Loucy (cell line): ENCODE results near the gene WNT3.

Source experiments
- H2AFZ ChIP-seq: fragments of 200-600 bp; sonication (generic); 2 replicates; pipeline ENCODE4 v1.6.0; 2016; ENCODE audit warnings: antibody characterized with exemption, mild to moderate bottlenecking, low read length, moderate library complexity
- H3F3A ChIP-seq: fragments of 200-600 bp; 2 replicates; pipeline ENCODE4 v1.6.0; 2016; ENCODE audit warnings: antibody characterized with exemption, low read depth, mild to moderate bottlenecking
- H3K27me3 ChIP-seq: fragments of 200-600 bp; sonication (generic); 2 replicates; pipeline ENCODE4 v1.6.1; 2014; ENCODE audit warnings: low read length, mild to moderate bottlenecking; ENCODE audit not compliant: insufficient read depth, poor library complexity, severe bottlenecking
- H3K36me3 ChIP-seq: fragments of 200-600 bp; sonication (generic); 2 replicates; pipeline ENCODE4 v1.6.1; 2016; ENCODE audit warnings: low read length; ENCODE audit not compliant: insufficient read depth
- H3K4me1 ChIP-seq: fragments of 200-600 bp; sonication (generic); 2 replicates; pipeline ENCODE4 v1.5.1; 2014; ENCODE audit warnings: low read length, mild to moderate bottlenecking; ENCODE audit not compliant: insufficient read depth, poor library complexity, severe bottlenecking
- H3K4me2 ChIP-seq: fragments of 200-600 bp; sonication (generic); 2 replicates; pipeline ENCODE4 v1.6.0; 2014; ENCODE audit warnings: antibody characterized with exemption, low read length, low read depth, mild to moderate bottlenecking; ENCODE audit not compliant: poor library complexity, severe bottlenecking
- H3K4me3 ChIP-seq: fragments of 200-600 bp; sonication (generic); 2 replicates; pipeline ENCODE4 v1.5.1; 2014; ENCODE audit warnings: low read length, mild to moderate bottlenecking, mixed read lengths; ENCODE audit not compliant: poor library complexity, severe bottlenecking
- H3K79me2 ChIP-seq: fragments of 200-600 bp; sonication (generic); 2 replicates; pipeline ENCODE4 v1.6.1; 2014; ENCODE audit warnings: low read length; ENCODE audit not compliant: insufficient read depth
- H3K9ac ChIP-seq: fragments of 200-600 bp; sonication (generic); 2 replicates; pipeline ENCODE4 v1.6.0; 2014; ENCODE audit warnings: mild to moderate bottlenecking, low read depth, low read length, moderate library complexity; ENCODE audit not compliant: poor library complexity, severe bottlenecking
- H3K9me2 ChIP-seq: fragments of 200-600 bp; sonication (generic); replicated peaks from 2 replicates; pipeline ENCODE4 v1.6.1; 2016; ENCODE audit warnings: low read depth, low read length, mixed read lengths
- H3K9me3 ChIP-seq: fragments of 200-600 bp; sonication (generic); 2 replicates; pipeline ENCODE4 v1.6.1; 2014; ENCODE audit warnings: mild to moderate bottlenecking, antibody characterized with exemption, low read length, low read depth; ENCODE audit not compliant: insufficient read depth
- H4K20me1 ChIP-seq: fragments of 200-600 bp; sonication (generic); 2 replicates; pipeline ENCODE4 v1.6.0; 2014; ENCODE audit warnings: antibody characterized with exemption, low read length, mild to moderate bottlenecking; ENCODE audit not compliant: insufficient read depth, poor library complexity, severe bottlenecking
- CTCF ChIP-seq: fragments of 200-600 bp; sonication (generic); conservative IDR thresholded peaks from 2 replicates; pipeline ENCODE4 v1.5.1; 2014; ENCODE audit warnings: mild to moderate bottlenecking, antibody characterized with exemption, low read length
- EZH2phosphoT487 ChIP-seq: fragments of 200-600 bp; IDR thresholded peaks from 2 replicates; pipeline ENCODE4 v1.6.1; 2018; ENCODE audit warnings: antibody characterized with exemption, mild to moderate bottlenecking, moderate library complexity, borderline replicate concordance

WNT3 gene

GRCh38 chr17:46796956-46797530 is 21.4 kb downstream of the WNT3 start:
- TF ChIP-seq CTCF = no peak
- no peak for TF ChIP-seq EZH2phosphoT487
- Histone ChIP-seq H3K9ac (no peak overlapping the region), H3K9me2 (no peaks in the 10 kb centered on the region), H3K79me2 (no peaks in the 10 kb centered on the region), H3K27me3 (no peaks in the 10 kb centered on the region), H3K4me1 (peaks cover 10% of the 10 kb centered on the region), H3K4me2 (no peak overlapping the region), H3K36me3 (no peaks in the 10 kb centered on the region), H3K4me3 (no peak overlapping the region), H4K20me1 (no peaks in the 10 kb centered on the region), H3K9me3 (no peaks in the 10 kb centered on the region), H3F3A (no peaks in the 10 kb centered on the region), H2AFZ (no peak overlapping the region)

- Histone ChIP-seq H3K9me2 (no peaks in the 10 kb centered on the region), H3K9me3 (no peaks in the 10 kb centered on the region), H3F3A (no peaks in the 10 kb centered on the region), H3K4me1 (peaks cover 10% of the 10 kb centered on the region), H3K4me3 (no peak overlapping the region), H3K79me2 (no peaks in the 10 kb centered on the region), H3K36me3 (no peaks in the 10 kb centered on the region), H3K27me3 (no peaks in the 10 kb centered on the region), H3K9ac (no peak overlapping the region), H4K20me1 (no peaks in the 10 kb centered on the region), H3K4me2 (no peak overlapping the region), H2AFZ (no peak overlapping the region)
- TF ChIP-seq CTCF = no peak
- TF ChIP-seq EZH2phosphoT487 = no peak
Measured at GRCh38 chr17:46796524-46796923, 22.0 kb downstream of the WNT3 start.

GRCh38 chr17:46796084-46796483 is 22.4 kb downstream of the WNT3 start:
- Histone ChIP-seq H3K79me2 (no peaks in the 10 kb centered on the region), H3K9ac (no peak overlapping the region), H3K9me3 (no peaks in the 10 kb centered on the region), H3K36me3 (no peaks in the 10 kb centered on the region), H3K9me2 (no peaks in the 10 kb centered on the region), H3K4me2 (no peak overlapping the region), H2AFZ (no peak overlapping the region), H3K4me1 (peaks cover 10% of the 10 kb centered on the region), H3K27me3 (no peaks in the 10 kb centered on the region), H3F3A (no peaks in the 10 kb centered on the region), H3K4me3 (no peak overlapping the region), H4K20me1 (no peaks in the 10 kb centered on the region)
- TF ChIP-seq CTCF = no peak
